A673 (cell line): ENCODE data around the gene GAS2.

ENCODE experiments used
- EZH2 ChIP-seq: fragments of 200-600 bp; sonication (generic); IDR thresholded peaks from 2 replicates; pipeline ENCODE4 v1.6.1; 2017; ENCODE audit warnings: borderline replicate concordance, low read depth, mild to moderate bottlenecking, mixed read lengths, antibody characterized with exemption, low read length; ENCODE audit not compliant: poor library complexity, severe bottlenecking
- TF ChIP-seq, protein P1 (sequence below): fragments of 300-800, 200-600 bp; sonication (generic); conservative IDR thresholded peaks from 2 replicates; pipeline ENCODE4 v1.5.1; 2017; ENCODE audit warnings: low read depth, mild to moderate bottlenecking, antibody characterized with exemption, low read length, moderate library complexity, mixed read lengths

DNA sequence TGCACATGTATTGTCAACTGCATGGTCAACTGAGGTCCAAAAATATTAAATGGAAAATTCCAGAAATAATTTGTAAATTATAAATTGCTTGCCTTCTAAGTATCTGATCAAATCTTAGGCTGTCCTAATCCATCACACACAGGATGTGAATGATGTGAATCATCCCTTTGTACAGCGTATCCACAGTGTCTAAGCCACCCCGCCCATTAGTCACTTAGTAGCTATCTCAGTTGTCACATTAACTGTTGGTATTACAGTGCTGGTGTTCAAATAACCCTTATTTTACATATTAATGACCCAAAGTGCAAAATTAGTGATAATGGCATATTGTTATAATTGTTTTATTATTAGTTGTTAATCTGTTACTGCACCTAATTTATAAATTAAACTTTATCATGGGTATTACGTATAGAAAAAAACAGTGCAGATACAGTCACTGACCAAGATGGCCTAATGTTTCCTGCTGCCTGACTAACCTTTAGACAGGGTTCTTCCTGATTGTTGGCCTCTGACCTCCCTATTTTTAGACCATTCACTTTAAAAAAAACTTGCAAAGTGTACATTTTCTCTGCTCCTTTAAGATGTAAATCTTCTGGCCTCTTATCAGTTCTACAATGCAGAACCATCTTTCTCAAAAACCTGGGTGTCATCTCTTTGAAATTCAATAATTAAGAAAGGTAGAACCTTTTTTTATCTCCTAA, 166.1 kb downstream of the GAS2 start:
- TF ChIP-seq, protein P1, sequence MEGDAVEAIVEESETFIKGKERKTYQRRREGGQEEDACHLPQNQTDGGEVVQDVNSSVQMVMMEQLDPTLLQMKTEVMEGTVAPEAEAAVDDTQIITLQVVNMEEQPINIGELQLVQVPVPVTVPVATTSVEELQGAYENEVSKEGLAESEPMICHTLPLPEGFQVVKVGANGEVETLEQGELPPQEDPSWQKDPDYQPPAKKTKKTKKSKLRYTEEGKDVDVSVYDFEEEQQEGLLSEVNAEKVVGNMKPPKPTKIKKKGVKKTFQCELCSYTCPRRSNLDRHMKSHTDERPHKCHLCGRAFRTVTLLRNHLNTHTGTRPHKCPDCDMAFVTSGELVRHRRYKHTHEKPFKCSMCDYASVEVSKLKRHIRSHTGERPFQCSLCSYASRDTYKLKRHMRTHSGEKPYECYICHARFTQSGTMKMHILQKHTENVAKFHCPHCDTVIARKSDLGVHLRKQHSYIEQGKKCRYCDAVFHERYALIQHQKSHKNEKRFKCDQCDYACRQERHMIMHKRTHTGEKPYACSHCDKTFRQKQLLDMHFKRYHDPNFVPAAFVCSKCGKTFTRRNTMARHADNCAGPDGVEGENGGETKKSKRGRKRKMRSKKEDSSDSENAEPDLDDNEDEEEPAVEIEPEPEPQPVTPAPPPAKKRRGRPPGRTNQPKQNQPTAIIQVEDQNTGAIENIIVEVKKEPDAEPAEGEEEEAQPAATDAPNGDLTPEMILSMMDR = no peak
- no peak for TF ChIP-seq EZH2
